HepG2 (cell line): ENCODE results near the gene PPP1R9B. TPM values are rescaled to one million over a fixed set of nuclear protein-coding genes. Genes with fewer than 3 reads are reported as not detected.

Experiments used
- CHD2 ChIP-seq: IDR thresholded peaks from 2 replicates; pipeline ENCODE4 v1.6.1; 2011; ENCODE audit warnings: low read depth, low read length, improper control_type of control experiment
- GLI4 ChIP-seq: sonication (generic); formaldehyde crosslinking; IDR thresholded peaks from 2 replicates; pipeline ENCODE4 v1.5.1; 2020; ENCODE audit warnings: missing genetic modification reagents, mild to moderate bottlenecking, moderate library complexity, borderline replicate concordance
- MAZ ChIP-seq, 2 experiments: sonication (generic) in 1 of 2; formaldehyde crosslinking in 1 of 2; IDR thresholded peaks; 2 replicates each; pipeline versions ENCODE4 v1.5.0 to v1.6.1; 2012 to 2020; ENCODE audit warnings: low read depth in 2 of 2, mild to moderate bottlenecking in 2 of 2, borderline replicate concordance in 1 of 2, improper control_type of control experiment in 1 of 2, low read length in 1 of 2, missing genetic modification reagents in 1 of 2, moderate library complexity in 1 of 2
- MTF2 ChIP-seq: sonication (generic); formaldehyde crosslinking; IDR thresholded peaks from 2 replicates; pipeline ENCODE4 v1.5.0; 2020; ENCODE audit warnings: missing genetic modification reagents, borderline replicate concordance
- SALL2 ChIP-seq: sonication (generic); formaldehyde crosslinking; IDR thresholded peaks from 2 replicates; pipeline ENCODE4 v1.8.1; 2023; ENCODE audit warnings: mild to moderate bottlenecking, missing genetic modification reagents, inconsistent platforms
- SETDB1 ChIP-seq: sonication (generic); formaldehyde crosslinking; IDR thresholded peaks from 2 replicates; pipeline ENCODE4 v1.5.1; 2020; ENCODE audit warnings: missing genetic modification reagents, mild to moderate bottlenecking, borderline replicate concordance
- TAF1 ChIP-seq: sonication (generic); formaldehyde crosslinking; IDR thresholded peaks from 2 replicates; pipeline ENCODE4 v1.4.0; 2020; ENCODE audit warnings: missing genetic modification reagents
- TEAD2 ChIP-seq: sonication (generic); formaldehyde crosslinking; IDR thresholded peaks from 2 replicates; pipeline ENCODE4 v1.9.0; 2021; ENCODE audit warnings: missing genetic modification reagents
- ZFP37 ChIP-seq: sonication (generic); formaldehyde crosslinking; IDR thresholded peaks from 2 replicates; pipeline ENCODE4 v1.4.0; 2020; ENCODE audit warnings: missing genetic modification reagents, borderline replicate concordance
- ZFP82 ChIP-seq: sonication (generic); formaldehyde crosslinking; IDR thresholded peaks from 2 replicates; pipeline ENCODE4 v1.5.1; 2020; ENCODE audit warnings: mild to moderate bottlenecking, missing genetic modification reagents, borderline replicate concordance
- ZFX ChIP-seq: sonication (generic); formaldehyde crosslinking; IDR thresholded peaks from 2 replicates; pipeline ENCODE4 v1.4.0; 2020; ENCODE audit warnings: mild to moderate bottlenecking, low read depth, missing genetic modification reagents, moderate library complexity
- ZKSCAN5 ChIP-seq: sonication (generic); formaldehyde crosslinking; IDR thresholded peaks from 2 replicates; pipeline ENCODE4 v1.5.1; 2020; ENCODE audit warnings: mild to moderate bottlenecking, missing genetic modification reagents
- ZNF136 ChIP-seq: sonication (generic); formaldehyde crosslinking; IDR thresholded peaks from 2 replicates; pipeline ENCODE4 v1.8.1; 2022; ENCODE audit warnings: low read depth, mild to moderate bottlenecking, moderate library complexity, missing genetic modification reagents
- ZNF230 ChIP-seq: sonication (generic); formaldehyde crosslinking; IDR thresholded peaks from 2 replicates; pipeline ENCODE4 v1.4.0; 2020; ENCODE audit warnings: mild to moderate bottlenecking, missing genetic modification reagents
- ZNF431 ChIP-seq: sonication (generic); formaldehyde crosslinking; IDR thresholded peaks from 2 replicates; pipeline ENCODE4 v1.9.0; 2022; ENCODE audit warnings: missing genetic modification reagents, low read depth, mild to moderate bottlenecking, borderline replicate concordance
- ZNF496 ChIP-seq: sonication (generic); formaldehyde crosslinking; IDR thresholded peaks from 2 replicates; pipeline ENCODE4 v1.8.1; 2023; ENCODE audit warnings: mild to moderate bottlenecking, moderate library complexity, missing genetic modification reagents; ENCODE audit not compliant: insufficient replicate concordance
- ZNF761 ChIP-seq: sonication (generic); formaldehyde crosslinking; conservative IDR thresholded peaks from 2 replicates; pipeline ENCODE4 v1.4.0; 2020; ENCODE audit warnings: mild to moderate bottlenecking, missing genetic modification reagents
- ZNF768 ChIP-seq: sonication (generic); formaldehyde crosslinking; IDR thresholded peaks from 2 replicates; pipeline ENCODE4 v1.4.0; 2020; ENCODE audit warnings: missing genetic modification reagents
- polyA plus RNA-seq, 8 experiments: library from polyadenylated mRNA; depleted of rRNA in 3 of 8; stranded (reverse) in 7 of 8; unstranded in 1 of 8; fragments of >200 nt; fragmentation: Illumina TruSeq in 4 of 8; extraction: Trizol in 4 of 8; gene quantifications; 2 replicates each; pipeline versions ENCODE4 v1.2.1 to v1.2.3, GENCODE V29; 2011 to 2016; ENCODE audit warnings: low read depth in 4 of 8, missing spikeins in 1 of 8, mixed read lengths in 1 of 8; ENCODE audit not compliant: insufficient read depth in 1 of 8
- total RNA-seq, 5 experiments: library from RNA; depleted of rRNA; stranded (reverse); fragments of >200 nt; fragmentation: Illumina TruSeq; extraction: Trizol; gene quantifications; 2 replicates each; pipeline ENCODE4 v1.2.3, GENCODE V29; 2016; ENCODE audit warnings: low read depth in 1 of 5
- TF ChIP-seq, protein P1 (sequence below): sonication (generic); formaldehyde crosslinking; IDR thresholded peaks from 2 replicates; pipeline ENCODE4 v1.8.0; 2022; ENCODE audit warnings: missing genetic modification reagents, low read depth, mild to moderate bottlenecking, borderline replicate concordance
- TF ChIP-seq, protein P2 (sequence below): IDR thresholded peaks from 2 replicates; pipeline ENCODE4 v1.4.0; 2020; ENCODE audit warnings: mild to moderate bottlenecking, missing genetic modification reagents

Gene PPP1R9B
- total and polyA plus RNA-seq, 2 of the 13 experiments (the other 11 are each of a cell fraction or from before 2014, with no cell fraction given), result 9.4 to 15.8 TPM

DNA sequence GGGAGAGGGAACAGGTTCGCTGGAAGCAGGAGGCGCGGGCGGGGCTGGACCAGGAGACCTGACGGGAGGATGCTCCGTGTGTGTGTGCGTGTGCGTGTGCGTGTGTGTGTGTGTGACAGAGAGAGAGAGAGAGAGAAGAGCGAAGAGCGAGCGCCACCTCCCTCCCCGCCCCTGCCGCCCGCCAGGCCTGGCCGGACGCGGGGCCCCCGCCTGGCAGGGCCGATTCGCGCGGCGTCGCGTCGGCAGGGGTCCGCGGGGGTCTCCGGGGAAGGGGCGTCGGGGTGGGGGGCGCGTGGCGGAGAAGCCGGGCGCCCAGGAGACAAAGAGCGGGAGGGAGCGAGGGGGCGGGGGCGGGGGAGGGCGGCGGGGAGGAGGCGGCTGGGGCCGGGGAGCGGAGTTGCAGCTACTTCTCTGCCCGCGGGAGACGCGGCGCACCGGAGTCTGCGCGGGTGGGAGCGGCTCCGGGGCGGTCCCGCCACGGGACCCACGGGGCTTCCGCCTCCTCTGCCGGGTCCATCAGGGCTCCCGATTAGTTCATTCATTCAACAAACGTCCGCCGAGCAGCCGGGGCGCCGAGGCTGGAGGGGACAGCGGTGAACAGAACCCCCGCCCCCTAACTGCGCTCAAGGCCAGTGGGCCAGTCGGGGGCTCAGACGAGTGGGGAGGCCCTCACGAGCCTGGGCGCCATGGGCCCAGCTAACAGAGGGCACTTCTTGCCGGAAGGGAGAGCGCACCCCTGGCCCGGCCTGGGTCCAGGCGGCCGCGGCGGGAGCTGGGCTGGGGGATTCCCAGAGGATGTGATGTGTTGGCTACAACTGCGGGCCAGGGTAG is 20.5 kb downstream of the PPP1R9B start, which contains the start of gene SAMD14 (continued):
- TF ChIP-seq, protein P1, sequence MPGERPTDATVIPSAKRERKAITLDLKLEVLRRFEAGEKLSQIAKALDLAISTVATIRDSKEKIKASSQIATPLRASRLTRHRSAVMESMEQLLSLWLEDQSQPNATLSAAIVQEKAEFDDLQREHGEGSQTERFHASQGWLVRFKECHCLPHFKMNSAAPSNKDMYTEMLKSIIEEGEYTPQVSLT (CRISPR knock-in tag), result no peak
- TF ChIP-seq ZNF230 (no peak), SALL2 (CRISPR knock-in tag) (no peak), GLI4 (no peak), ZNF768 (CRISPR knock-in tag) (peak; percentile 39; the same call in 1 of the 2 replicates), TEAD2 (CRISPR knock-in tag) (no peak), ZNF496 (CRISPR knock-in tag) (no peak), SETDB1 (no peak), ZFP82 (CRISPR knock-in tag) (no peak), TAF1 (CRISPR knock-in tag) (no peak; the same call in 1 of the 2 replicates), ZFP37 (CRISPR knock-in tag) (no peak), ZNF136 (CRISPR knock-in tag) (no peak), ZFX (0 out of 2 replicates have a peak, but pooled peaks have one; percentile 22), MTF2 (CRISPR knock-in tag) (no peak), ZNF761 (CRISPR knock-in tag) (no peak), CHD2 (no peak), MAZ (IDR thresholded peaks at IDR 0.05; ENCODE audit: borderline replicate concordance, low read depth, low read length) (no peak), MAZ (CRISPR knock-in tag; IDR thresholded peaks at IDR 0.05; ENCODE audit: low read depth) (0 out of 2 replicates have a peak, but pooled peaks have one; percentile 17), ZKSCAN5 (CRISPR knock-in tag) (no peak), ZNF431 (CRISPR knock-in tag) (no peak)
- TF ChIP-seq, protein P2, sequence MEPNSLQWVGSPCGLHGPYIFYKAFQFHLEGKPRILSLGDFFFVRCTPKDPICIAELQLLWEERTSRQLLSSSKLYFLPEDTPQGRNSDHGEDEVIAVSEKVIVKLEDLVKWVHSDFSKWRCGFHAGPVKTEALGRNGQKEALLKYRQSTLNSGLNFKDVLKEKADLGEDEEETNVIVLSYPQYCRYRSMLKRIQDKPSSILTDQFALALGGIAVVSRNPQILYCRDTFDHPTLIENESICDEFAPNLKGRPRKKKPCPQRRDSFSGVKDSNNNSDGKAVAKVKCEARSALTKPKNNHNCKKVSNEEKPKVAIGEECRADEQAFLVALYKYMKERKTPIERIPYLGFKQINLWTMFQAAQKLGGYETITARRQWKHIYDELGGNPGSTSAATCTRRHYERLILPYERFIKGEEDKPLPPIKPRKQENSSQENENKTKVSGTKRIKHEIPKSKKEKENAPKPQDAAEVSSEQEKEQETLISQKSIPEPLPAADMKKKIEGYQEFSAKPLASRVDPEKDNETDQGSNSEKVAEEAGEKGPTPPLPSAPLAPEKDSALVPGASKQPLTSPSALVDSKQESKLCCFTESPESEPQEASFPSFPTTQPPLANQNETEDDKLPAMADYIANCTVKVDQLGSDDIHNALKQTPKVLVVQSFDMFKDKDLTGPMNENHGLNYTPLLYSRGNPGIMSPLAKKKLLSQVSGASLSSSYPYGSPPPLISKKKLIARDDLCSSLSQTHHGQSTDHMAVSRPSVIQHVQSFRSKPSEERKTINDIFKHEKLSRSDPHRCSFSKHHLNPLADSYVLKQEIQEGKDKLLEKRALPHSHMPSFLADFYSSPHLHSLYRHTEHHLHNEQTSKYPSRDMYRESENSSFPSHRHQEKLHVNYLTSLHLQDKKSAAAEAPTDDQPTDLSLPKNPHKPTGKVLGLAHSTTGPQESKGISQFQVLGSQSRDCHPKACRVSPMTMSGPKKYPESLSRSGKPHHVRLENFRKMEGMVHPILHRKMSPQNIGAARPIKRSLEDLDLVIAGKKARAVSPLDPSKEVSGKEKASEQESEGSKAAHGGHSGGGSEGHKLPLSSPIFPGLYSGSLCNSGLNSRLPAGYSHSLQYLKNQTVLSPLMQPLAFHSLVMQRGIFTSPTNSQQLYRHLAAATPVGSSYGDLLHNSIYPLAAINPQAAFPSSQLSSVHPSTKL, result no peak
